CD4-positive, alpha-beta T cell (primary cell): Measurements from ENCODE around the gene SYNGR2. TPM values are rescaled to one million over a fixed set of nuclear protein-coding genes. Genes with fewer than 3 reads are reported as not detected.

Source experiments
- ATAC-seq: fragments of 200-7000 bp; cut with Tn5 transposase; one replicate; pipeline ENCODE4 v1.10.0; 2022; ENCODE audit warnings: mild to moderate bottlenecking; ENCODE audit not compliant: poor library complexity
- CTCF ChIA-PET: fragments of 350-600 bp; sonication (Branson Sonifier 250); formaldehyde crosslinking; loops from one replicate; lab custom pipeline; 2021; ENCODE audit warnings: antibody characterized with exemption, inconsistent platforms; lab: Charles Lee
- POLR2A ChIA-PET: fragments of 350-600 bp; sonication (Branson Sonifier 250); formaldehyde crosslinking; loops from one replicate; lab custom pipeline; 2021; ENCODE audit warnings: antibody characterized with exemption, inconsistent platforms; lab: Charles Lee
- DNase-seq, 14 experiments: peaks; one replicate each; pipeline ENCODE4 v3.0.0-alpha.2; 2013 to 2020; ENCODE audit warnings: mixed read lengths in 2 of 14
- H3K27ac ChIP-seq, 2 donors: one replicate each; pipeline versions ENCODE4 v1.5.1 to v1.7.0; 2013; ENCODE audit warnings: low read length in 2 of 2, low read depth in 1 of 2, mild to moderate bottlenecking in 1 of 2
- H3K27me3 ChIP-seq, 2 experiments: 1 replicate in 1 of 2; 2 replicates in 1 of 2; pipeline versions ENCODE4 v1.6.1 to v1.7.0; 2013; ENCODE audit warnings: low read length in 2 of 2, control low read depth in 1 of 2, mild to moderate bottlenecking in 1 of 2, moderate library complexity in 1 of 2; ENCODE audit not compliant: insufficient read depth in 2 of 2, control insufficient read depth in 1 of 2
- H3K36me3 ChIP-seq: one replicate; pipeline ENCODE4 v1.6.1; 2013; ENCODE audit warnings: low read length, control low read depth; ENCODE audit not compliant: insufficient read depth
- H3K4me1 ChIP-seq: one replicate; pipeline ENCODE4 v1.6.1; 2013; ENCODE audit warnings: low read length, control low read depth; ENCODE audit not compliant: insufficient read depth
- H3K4me3 ChIP-seq: one replicate; pipeline ENCODE4 v1.5.1; 2013; ENCODE audit warnings: mild to moderate bottlenecking, low read length, moderate library complexity
- H3K9me3 ChIP-seq, 2 experiments: 1 replicate in 1 of 2; 2 replicates in 1 of 2; pipeline versions ENCODE4 v1.6.1 to v1.7.0; 2013; ENCODE audit warnings: low read length in 2 of 2, mild to moderate bottlenecking in 2 of 2, control low read depth in 1 of 2, moderate library complexity in 1 of 2; ENCODE audit not compliant: control insufficient read depth in 1 of 2, insufficient read depth in 1 of 2
- H3K27ac Mint-ChIP-seq: one replicate; pipeline ENCODE4 v1.8.0; 2020; ENCODE audit warnings: mixed read lengths
- H3K27me3 Mint-ChIP-seq: one replicate; pipeline ENCODE4 v1.8.0; 2021; ENCODE audit warnings: mixed read lengths
- H3K36me3 Mint-ChIP-seq: one replicate; pipeline ENCODE4 v1.8.0; 2021; ENCODE audit warnings: low read depth, mixed read lengths
- H3K4me1 Mint-ChIP-seq: one replicate; pipeline ENCODE4 v1.8.0; 2021; ENCODE audit warnings: low read depth, mixed read lengths
- H3K4me3 Mint-ChIP-seq: one replicate; pipeline ENCODE4 v1.8.0; 2020; ENCODE audit warnings: mild to moderate bottlenecking, mixed read lengths
- H3K9me3 Mint-ChIP-seq: one replicate; pipeline ENCODE4 v1.8.0; 2020; ENCODE audit warnings: mixed read lengths
- CTCF ChIP-seq: fragments of 200-600 bp; IDR thresholded peaks from one replicate; pipeline ENCODE4 v1.8.0; 2022; ENCODE audit warnings: antibody characterized with exemption, mild to moderate bottlenecking
- intact Hi-C, 2 experiments: fragments of 100-400 bp; cut with DNase I in 1 of 2; cut with micrococcal nuclease in 1 of 2; formaldehyde crosslinking; loops; one replicate each; pipeline versions ENCODE4 v1.15.1 to v1.9.0; 2023 to 2025; cut with DNase I, micrococcal nuclease
- total RNA-seq, 174 experiments: library from RNA in 2 of 174; stranded (reverse) in 2 of 174; gene quantifications; one replicate each; pipeline ENCODE4 v1.2.3 and lab custom pipeline; 2021 to 2026

SYNGR2 gene
- total RNA-seq, 2 experiments from 2014 or later, result 34.9 to 41.3 TPM

GRCh38 chr17:78127888-78128550 is 40.4 kb upstream of the SYNGR2 start:
- Mint-ChIP-seq H3K27me3 (no peaks in the 10 kb centered on the region), H3K27ac (peak overlapping the region; percentile 83), H3K9me3 (no peaks in the 10 kb centered on the region), H3K4me3 (peak overlapping the region; percentile 96), H3K4me1 (peaks cover 57% of the 10 kb centered on the region), H3K36me3 (peaks cover 77% of the 10 kb centered on the region)
- Histone ChIP-seq H3K9me3 (no peaks in the 10 kb centered on the region), H3K27me3 (no peaks in the 10 kb centered on the region), H3K4me1 (peaks cover 76% of the 10 kb centered on the region), H3K27ac (peak overlapping the region; percentile 49 to 92), H3K36me3 (peaks cover 57% of the 10 kb centered on the region), H3K4me3 (peak overlapping the region; percentile 94)
- no peak for ATAC-seq
- no peak for TF ChIP-seq CTCF
- intact Hi-C loops, result loop anchor here (5.0 to 10.0 kb wide), 4 partner anchors 124 to 297 kb away; partner anchors contain the start of gene SOCS3 (in 1 of the 2)
- ChIA-PET CTCF (interaction anchor here (0.7 to 5.9 kb wide), 5 partner anchors 9 to 123 kb away, joined by 3 to 24 read pairs (median 4); no protein-coding TSS in a partner anchor), POLR2A (interaction anchor here (0.6 to 15.4 kb wide), 14 partner anchors 9 to 687 kb away, joined by 3 to 766 read pairs (median 4); partner anchors contain the start of genes TMC8 and TNRC6C)
- DNase-seq, result peak in 2 of 14 experiments; percentile 40 to 42

GRCh38 chr17:78128551-78129350 is 39.6 kb upstream of the SYNGR2 start, which contains the start of gene TMC6:
Gene TMC6, minus strand, starts transcription at chr17:78128755. Its CDS starts 1,923 bp downstream, at chr17:78126832.
- H3K4me1 ChIP-seq, result peaks cover 76% of the 10 kb centered on the region
- no peak for TF ChIP-seq CTCF
- no peaks in the 10 kb centered on the region for H3K9me3 ChIP-seq
- POLR2A ChIA-PET, result interaction anchor here (0.5 to 16.9 kb wide), 20 partner anchors 4 to 1387 kb away, joined by 3 to 766 read pairs (median 9); partner anchors contain the start of genes TMC6, TMC8 and TNRC6C
- no peaks in the 10 kb centered on the region for H3K27me3 ChIP-seq
- H3K4me3 ChIP-seq, result peak within 1 kb of the TSS; percentile 94
- Mint-ChIP-seq H3K4me3 (peak within 1 kb of the TSS; percentile 100), H3K4me1 (peaks cover 56% of the 10 kb centered on the region), H3K27me3 (no peaks in the 10 kb centered on the region), H3K36me3 (peaks cover 76% of the 10 kb centered on the region), H3K9me3 (no peaks in the 10 kb centered on the region), H3K27ac (peak within 1 kb of the TSS; percentile 96)
- peaks cover 57% of the 10 kb centered on the region for H3K36me3 ChIP-seq
- H3K27ac ChIP-seq, result peak within 1 kb of the TSS; percentile 75 to 92
- intact Hi-C loops, result loop anchor here (5.0 to 10.0 kb wide), 4 partner anchors 124 to 296 kb away; partner anchors contain the start of gene SOCS3 (in 1 of the 2)
- peak; percentile 58 to 89 (median 75) for DNase-seq
- CTCF ChIA-PET, result interaction anchor here (2.5 to 5.9 kb wide), 2 partner anchors 15 to 16 kb away, joined by 12 to 24 read pairs; no protein-coding TSS in a partner anchor
- peak; percentile 43 for ATAC-seq
